AG08395 (cell line): Measurements from ENCODE around the gene DUOX2.
A peak's percentile ranks its signal among the peaks of the same experiment; 100 is the strongest.
"Not testable (repeated sequence)": the region's sequence is repeated elsewhere in the genome, so short reads cannot be mapped to it uniquely, and the experiment has no call there.

Source experiments
- DNase-seq: peaks from one replicate; pipeline ENCODE4 v3.0.0; 2012; ENCODE audit warnings: mixed read lengths, low spot score

Gene DUOX2

GRCh38 chr15:45138814-45139765 is 25.1 kb upstream of the DUOX2 start:
- no peak for DNase-seq

- DNase-seq = no peak
Observed at GRCh38 chr15:45137703-45138102, 23.7 kb upstream of the DUOX2 start.

GRCh38 chr15:45136378-45136764 is 22.4 kb upstream of the DUOX2 start:
- no peak for DNase-seq

GRCh38 chr15:45135705-45136377 is 21.9 kb upstream of the DUOX2 start:
- not testable (repeated sequence) for DNase-seq

- DNase-seq = no peak
Observed at GRCh38 chr15:45134682-45135604, 21.0 kb upstream of the DUOX2 start.

GRCh38 chr15:45134046-45134445 is 20.1 kb upstream of the DUOX2 start:
- no peak for DNase-seq

- DNase-seq = no peak
Observed at GRCh38 chr15:45133561-45133920, 19.6 kb upstream of the DUOX2 start.

GRCh38 chr15:45132844-45133560 is 19.0 kb upstream of the DUOX2 start:
- no peak for DNase-seq

GRCh38 chr15:45131510-45131909 is 17.5 kb upstream of the DUOX2 start:
- DNase-seq = no peak

- DNase-seq = no peak
Observed at GRCh38 chr15:45130291-45131000, 16.5 kb upstream of the DUOX2 start.

GRCh38 chr15:45129651-45130129 is 15.7 kb upstream of the DUOX2 start, which contains the start of the genes DUOX1 and DUOXA1:
TSS of gene DUOX1 (plus strand) at chr15:45129994. CDS start at chr15:45131967, 1,973 bp downstream.
TSS of gene DUOXA1 (minus strand) at chr15:45129879. CDS start at chr15:45123014, 6,865 bp downstream.
- DNase-seq = peak; percentile 47

GRCh38 chr15:45128971-45129639 is 15.1 kb upstream of the DUOX2 start:
- no peak for DNase-seq

- DNase-seq = no peak
Observed at GRCh38 chr15:45126535-45127158, 12.7 kb upstream of the DUOX2 start.

GRCh38 chr15:45123397-45123796 is 9.4 kb upstream of the DUOX2 start:
- no peak for DNase-seq

GRCh38 chr15:45122719-45123118 is 8.7 kb upstream of the DUOX2 start:
- no peak for DNase-seq

- peak; percentile 89 for DNase-seq
Observed at GRCh38 chr15:45121706-45122417, 7.9 kb upstream of the DUOX2 start.

- no peak for DNase-seq
Observed at GRCh38 chr15:45121020-45121419, 7.0 kb upstream of the DUOX2 start.

GRCh38 chr15:45120081-45120972 is 6.4 kb upstream of the DUOX2 start:
- no peak for DNase-seq
